Duodenal mucosa (tissue), 2 donors: ENCODE results near the gene RAB3GAP1.
"Not testable (repeated sequence)": the region's sequence is repeated elsewhere in the genome, so short reads cannot be mapped to it uniquely, and the experiment has no call there.

Experiments
- H3K27ac ChIP-seq: one replicate; pipeline ENCODE4 v1.7.0; 2013; ENCODE audit warnings: low read depth, low read length
- H3K27me3 ChIP-seq, 2 donors: one replicate each; pipeline ENCODE4 v1.7.0; 2013; ENCODE audit warnings: low read length in 2 of 2, control low read depth in 1 of 2; ENCODE audit not compliant: insufficient read depth in 2 of 2, control insufficient read depth in 1 of 2
- H3K36me3 ChIP-seq, 2 donors: one replicate each; pipeline ENCODE4 v1.7.0; 2013; ENCODE audit warnings: low read length in 2 of 2, control low read depth in 1 of 2; ENCODE audit not compliant: insufficient read depth in 2 of 2, control insufficient read depth in 1 of 2
- H3K4me1 ChIP-seq, 2 donors: one replicate each; pipeline ENCODE4 v1.7.0; 2013; ENCODE audit warnings: low read length in 2 of 2, control low read depth in 1 of 2; ENCODE audit not compliant: insufficient read depth in 2 of 2, control insufficient read depth in 1 of 2
- H3K4me3 ChIP-seq, 2 donors: one replicate each; pipeline ENCODE4 v1.7.0; 2013; ENCODE audit warnings: low read length in 2 of 2, low read depth in 1 of 2
- H3K9ac ChIP-seq, 2 donors: one replicate each; pipeline ENCODE4 v1.7.0; 2013; ENCODE audit warnings: low read length in 2 of 2, low read depth in 1 of 2
- H3K9me3 ChIP-seq, 2 donors: one replicate each; pipeline ENCODE4 v1.7.0; 2013; ENCODE audit warnings: low read length in 2 of 2, control low read depth in 1 of 2; ENCODE audit not compliant: control insufficient read depth in 1 of 2

Gene RAB3GAP1

GRCh38 chr2:135023886-135024485 is 28.1 kb upstream of the RAB3GAP1 start:
- Histone ChIP-seq H3K27me3 (no peaks in the 10 kb centered on the region), H3K27ac (no peak overlapping the region), H3K4me3 (no peak overlapping the region), H3K9ac (no peak overlapping the region), H3K9me3 (no peaks in the 10 kb centered on the region), H3K4me1 (no peaks in the 10 kb centered on the region), H3K36me3 (no peaks in the 10 kb centered on the region)

GRCh38 chr2:135029481-135030134 is 22.5 kb upstream of the RAB3GAP1 start:
- Histone ChIP-seq H3K27me3 (no peaks in the 10 kb centered on the region), H3K4me1 (no peaks in the 10 kb centered on the region), H3K36me3 (no peaks in the 10 kb centered on the region), H3K27ac (no peak overlapping the region), H3K9ac (no peak overlapping the region), H3K4me3 (no peak overlapping the region), H3K9me3 (no peaks in the 10 kb centered on the region)

GRCh38 chr2:135030826-135031225 is 21.3 kb upstream of the RAB3GAP1 start:
- Histone ChIP-seq H3K4me1 (no peaks in the 10 kb centered on the region), H3K9ac (no peak overlapping the region), H3K36me3 (no peaks in the 10 kb centered on the region), H3K27ac (no peak overlapping the region), H3K27me3 (no peaks in the 10 kb centered on the region), H3K9me3 (no peaks in the 10 kb centered on the region), H3K4me3 (no peak overlapping the region)

- not testable (repeated sequence) for H3K9ac ChIP-seq, H3K36me3 ChIP-seq, H3K9me3 ChIP-seq, H3K4me1 ChIP-seq, H3K27me3 ChIP-seq, H3K27ac ChIP-seq, H3K4me3 ChIP-seq
Observed at GRCh38 chr2:135033216-135033615, 18.9 kb upstream of the RAB3GAP1 start.

- Histone ChIP-seq H3K27me3 (no peaks in the 10 kb centered on the region), H3K27ac (no peak overlapping the region), H3K36me3 (no peaks in the 10 kb centered on the region), H3K4me3 (no peak overlapping the region), H3K9ac (no peak overlapping the region), H3K4me1 (no peaks in the 10 kb centered on the region), H3K9me3 (no peaks in the 10 kb centered on the region)
Observed at GRCh38 chr2:135037831-135038230, 14.3 kb upstream of the RAB3GAP1 start.

GRCh38 chr2:135043345-135043744 is 8.7 kb upstream of the RAB3GAP1 start:
- no peak overlapping the region for H3K27ac ChIP-seq
- H3K36me3 ChIP-seq = no peaks in the 10 kb centered on the region
- no peak overlapping the region for H3K4me3 ChIP-seq
- no peaks in the 10 kb centered on the region for H3K4me1 ChIP-seq
- no peaks in the 10 kb centered on the region for H3K9me3 ChIP-seq
- H3K9ac ChIP-seq = no peak overlapping the region
- H3K27me3 ChIP-seq = peaks cover 0 to 3% of the 10 kb centered on the region in 2 donors

- H3K27me3 ChIP-seq = peaks cover 0 to 3% of the 10 kb centered on the region in 2 donors
- H3K4me1 ChIP-seq = peaks cover 0 to 4% of the 10 kb centered on the region in 2 donors
- no peak within 1 kb of the TSS for H3K27ac ChIP-seq
- H3K4me3 ChIP-seq = no peak within 1 kb of the TSS
- H3K9ac ChIP-seq = no peak within 1 kb of the TSS
- H3K36me3 ChIP-seq = no peaks in the 10 kb centered on the region
- no peaks in the 10 kb centered on the region for H3K9me3 ChIP-seq
Observed at GRCh38 chr2:135047300-135047699, 4.8 kb upstream of the RAB3GAP1 start, which contains the start of gene MAP3K19. Gene MAP3K19, minus strand, starts transcription at chr2:135047447. Its CDS starts 22,800 bp downstream, at chr2:135024647.

- no peak overlapping the region for H3K4me3 ChIP-seq
- H3K4me1 ChIP-seq = peaks cover under 1 to 4% of the 10 kb centered on the region in 2 donors
- no peak overlapping the region for H3K9ac ChIP-seq
- no peaks in the 10 kb centered on the region for H3K9me3 ChIP-seq
- H3K27ac ChIP-seq = no peak overlapping the region
- peaks cover 0 to 3% of the 10 kb centered on the region in 2 donors for H3K27me3 ChIP-seq
- no peaks in the 10 kb centered on the region for H3K36me3 ChIP-seq
Observed at GRCh38 chr2:135048122-135048521, 4.0 kb upstream of the RAB3GAP1 start.

- H3K9ac ChIP-seq = no peak overlapping the region
- no peaks in the 10 kb centered on the region for H3K36me3 ChIP-seq
- no peaks in the 10 kb centered on the region for H3K9me3 ChIP-seq
- no peak overlapping the region for H3K4me3 ChIP-seq
- H3K27ac ChIP-seq = no peak overlapping the region
- peaks cover 0 to 3% of the 10 kb centered on the region in 2 donors for H3K27me3 ChIP-seq
- peaks cover 9 to 18% of the 10 kb centered on the region in 2 donors for H3K4me1 ChIP-seq
Observed at GRCh38 chr2:135050132-135050531, 2.0 kb upstream of the RAB3GAP1 start.

- Histone ChIP-seq H3K9ac (no peak overlapping the region), H3K4me3 (no peak overlapping the region), H3K9me3 (no peaks in the 10 kb centered on the region), H3K36me3 (no peaks in the 10 kb centered on the region), H3K4me1 (peaks cover 9 to 20% of the 10 kb centered on the region in 2 donors), H3K27me3 (peaks cover 0 to 3% of the 10 kb centered on the region in 2 donors), H3K27ac (no peak overlapping the region)
Observed at GRCh38 chr2:135050684-135051083, 1.4 kb upstream of the RAB3GAP1 start.
